Endodermal cell (in vitro differentiated cells): ENCODE data around the gene PRL. TPM values are rescaled to one million over a fixed set of nuclear protein-coding genes. Genes with fewer than 3 reads are reported as not detected.
A peak's percentile ranks its signal among the peaks of the same experiment; 100 is the strongest.

Source experiments
- DNase-seq: peaks from one replicate; pipeline ENCODE4 v3.0.0-alpha.2; 2017
- H3K27ac ChIP-seq: 2 replicates; pipeline ENCODE4 v1.5.1; 2013; ENCODE audit warnings: mild to moderate bottlenecking, low read depth, low read length, moderate library complexity
- H3K27me3 ChIP-seq: 2 replicates; pipeline ENCODE4 v1.6.1; 2013; ENCODE audit warnings: mild to moderate bottlenecking, low read length, moderate library complexity; ENCODE audit not compliant: insufficient read depth, control insufficient read depth, poor library complexity, severe bottlenecking
- H3K36me3 ChIP-seq: 2 replicates; pipeline ENCODE4 v1.7.0; 2013; ENCODE audit warnings: mild to moderate bottlenecking, low read length, moderate library complexity; ENCODE audit not compliant: control insufficient read depth, insufficient read depth
- H3K4me1 ChIP-seq: one replicate; pipeline ENCODE4 v1.7.0; 2013; ENCODE audit warnings: low read length; ENCODE audit not compliant: control insufficient read depth, insufficient read depth
- H3K4me3 ChIP-seq: 2 replicates; pipeline ENCODE4 v1.5.1; 2013; ENCODE audit warnings: mild to moderate bottlenecking, low read length, moderate library complexity
- H3K9ac ChIP-seq: 2 replicates; pipeline ENCODE4 v1.6.1; 2013; ENCODE audit warnings: mild to moderate bottlenecking, low read length, moderate library complexity; ENCODE audit not compliant: poor library complexity, severe bottlenecking; ENCODE audit errors: extremely low read depth
- H3K9me3 ChIP-seq: 2 replicates; pipeline ENCODE4 v1.6.1; 2013; ENCODE audit warnings: mild to moderate bottlenecking, low read length, moderate library complexity; ENCODE audit not compliant: control insufficient read depth
- H3K27ac Mint-ChIP-seq: 2 replicates; pipeline ENCODE4 v1.8.0; 2020; ENCODE audit warnings: mixed read lengths
- H3K27me3 Mint-ChIP-seq: 2 replicates; pipeline ENCODE4 v1.8.0; 2021; ENCODE audit warnings: mild to moderate bottlenecking, mixed read lengths; ENCODE audit not compliant: insufficient read depth
- H3K36me3 Mint-ChIP-seq: 2 replicates; pipeline ENCODE4 v1.8.0; 2020; ENCODE audit warnings: low read depth, mixed read lengths
- H3K4me1 Mint-ChIP-seq: 2 replicates; pipeline ENCODE4 v1.8.0; 2020; ENCODE audit warnings: mixed read lengths
- H3K4me3 Mint-ChIP-seq: 2 replicates; pipeline ENCODE4 v1.8.0; 2020; ENCODE audit warnings: mild to moderate bottlenecking, moderate library complexity, mixed read lengths
- H3K9me3 Mint-ChIP-seq: 2 replicates; pipeline ENCODE4 v1.8.0; 2020; ENCODE audit warnings: mild to moderate bottlenecking, mixed read lengths
- CTCF ChIP-seq: fragments of 200-600 bp; sonication (generic); conservative IDR thresholded peaks from 2 replicates; pipeline ENCODE4 v1.5.0; 2021; ENCODE audit warnings: antibody characterized with exemption, mild to moderate bottlenecking
- WGBS, 2 experiments: methylation state at CpG; one replicate each; pipeline versions ENCODE4 v1.1.5 to v1.1.7; 2013; ENCODE audit warnings: missing lambda C conversion rate in 2 of 2, mixed read lengths in 1 of 2; ENCODE audit not compliant: insufficient coverage in 1 of 2, insufficient read length in 1 of 2; 5-methylcytosine and 5-hydroxymethylcytosine counted together
- total RNA-seq, 2 donors: library from RNA; stranded (reverse); fragmentation: NEBNext Ultra II Directional in 1 of 2; extraction: Animal tissue kit (Norgen Biotek cat#: 25700) in 1 of 2; gene quantifications; 2 replicates in 1 of 2; 3 replicates in 1 of 2; pipeline ENCODE4 v1.2.1, GENCODE V29; 2021

Gene PRL
- total RNA-seq, 2 donors from 2014 or later: not detected

GRCh38 chr6:22251348-22251747, 45.5 kb downstream of the PRL start:
- Mint-ChIP-seq H3K4me1 (peaks cover 60% of the 10 kb centered on the region), H3K4me3 (no peak overlapping the region), H3K27me3 (peaks cover 20% of the 10 kb centered on the region), H3K36me3 (no peaks in the 10 kb centered on the region), H3K9me3 (peaks cover 1% of the 10 kb centered on the region), H3K27ac (peak overlapping the region; percentile 65)
- DNase-seq: no peak
- H3K4me1 ChIP-seq: peaks cover 9% of the 10 kb centered on the region
- H3K36me3 ChIP-seq: no peaks in the 10 kb centered on the region
- 88% methylated on average over 2 of the region's 2 CpGs; no CpG with 5 or more reads in 1 of the 2 experiments for WGBS, 2 experiments
- H3K27me3 ChIP-seq: no peaks in the 10 kb centered on the region
- no peak overlapping the region for H3K9ac ChIP-seq
- peaks cover 8% of the 10 kb centered on the region for H3K9me3 ChIP-seq
- no peak overlapping the region for H3K4me3 ChIP-seq
- TF ChIP-seq CTCF: no peak
- peak overlapping the region; percentile 85 for H3K27ac ChIP-seq

- H3K4me3 Mint-ChIP-seq: peak overlapping the region; percentile 26
- no peaks in the 10 kb centered on the region for H3K36me3 Mint-ChIP-seq
- no peak for TF ChIP-seq CTCF
- peaks cover 10% of the 10 kb centered on the region for H3K9me3 ChIP-seq
- no peak overlapping the region for H3K9ac ChIP-seq
- 0% methylated on average over 1 of the region's 1 CpG; no CpG with 5 or more reads in 1 of the 2 experiments for WGBS, 2 experiments
- peak overlapping the region; percentile 50 for H3K4me3 ChIP-seq
- H3K27ac ChIP-seq: peak overlapping the region; percentile 85
- peak; percentile 79 for DNase-seq
- peaks cover 17% of the 10 kb centered on the region for H3K27me3 Mint-ChIP-seq
- no peaks in the 10 kb centered on the region for H3K36me3 ChIP-seq
- peaks cover 3% of the 10 kb centered on the region for H3K9me3 Mint-ChIP-seq
- peaks cover 9% of the 10 kb centered on the region for H3K4me1 ChIP-seq
- peaks cover 60% of the 10 kb centered on the region for H3K4me1 Mint-ChIP-seq
- peak overlapping the region; percentile 65 for H3K27ac Mint-ChIP-seq
- no peaks in the 10 kb centered on the region for H3K27me3 ChIP-seq
These were observed 46.4 kb downstream of the PRL start for GRCh38 chr6:22250486-22250885.

DNA sequence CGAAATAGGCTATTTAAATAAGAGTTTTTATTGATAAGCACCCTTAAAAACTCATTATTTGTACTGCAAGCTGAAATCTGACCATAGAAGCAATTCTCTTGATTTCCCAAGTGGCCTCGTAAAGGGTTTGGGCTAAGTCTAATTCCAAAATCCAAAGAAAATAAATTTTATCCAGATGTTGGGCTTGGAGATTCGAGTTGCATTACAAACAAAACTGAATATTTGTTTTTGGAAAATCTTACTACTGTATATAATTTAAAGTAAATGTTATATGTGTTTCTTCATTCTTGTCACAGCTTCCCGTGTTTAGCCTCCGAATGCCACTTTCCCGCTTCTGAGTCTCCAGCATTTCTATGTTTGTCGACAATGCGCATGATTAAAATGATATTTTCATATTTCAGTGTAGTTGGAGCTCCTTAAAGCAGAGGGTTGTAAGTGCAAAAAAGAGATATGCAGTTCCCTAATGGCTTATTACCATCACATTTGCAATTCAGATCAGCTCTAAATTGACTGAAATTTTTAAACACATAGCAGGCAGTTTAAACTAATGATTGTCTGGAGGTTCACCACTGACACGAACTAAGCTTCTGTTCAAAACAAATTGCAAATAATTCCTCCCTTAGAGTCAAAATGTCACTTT, 47.0 kb downstream of the PRL start:
- H3K4me1 Mint-ChIP-seq: peaks cover 60% of the 10 kb centered on the region
- peaks cover 3% of the 10 kb centered on the region for H3K9me3 Mint-ChIP-seq
- Histone ChIP-seq H3K27me3 (no peaks in the 10 kb centered on the region), H3K27ac (peak overlapping the region; percentile 85), H3K9ac (no peak overlapping the region), H3K4me1 (peaks cover 9% of the 10 kb centered on the region), H3K4me3 (peak overlapping the region; percentile 50), H3K9me3 (peaks cover 12% of the 10 kb centered on the region), H3K36me3 (no peaks in the 10 kb centered on the region)
- no peaks in the 10 kb centered on the region for H3K36me3 Mint-ChIP-seq
- H3K27ac Mint-ChIP-seq: peak overlapping the region; percentile 65
- WGBS, 2 experiments: 68 to 100% methylated on average over 4 to 9 of the region's 9 CpGs
- DNase-seq: no peak
- TF ChIP-seq CTCF: no peak
- peaks cover 17% of the 10 kb centered on the region for H3K27me3 Mint-ChIP-seq
- peak overlapping the region; percentile 26 for H3K4me3 Mint-ChIP-seq
